ENCODE results near the gene HYKK. TPM values are rescaled to one million over a fixed set of nuclear protein-coding genes. Genes with fewer than 3 reads are reported as not detected.
A peak's percentile ranks its signal among the peaks of the same experiment; 100 is the strongest.

Gene HYKK
- total and polyA plus RNA-seq, 2 of the 13 experiments (the other 11 are each of a cell fraction or from before 2014, with no cell fraction given) = 3.5 to 5.4 TPM

DNA sequence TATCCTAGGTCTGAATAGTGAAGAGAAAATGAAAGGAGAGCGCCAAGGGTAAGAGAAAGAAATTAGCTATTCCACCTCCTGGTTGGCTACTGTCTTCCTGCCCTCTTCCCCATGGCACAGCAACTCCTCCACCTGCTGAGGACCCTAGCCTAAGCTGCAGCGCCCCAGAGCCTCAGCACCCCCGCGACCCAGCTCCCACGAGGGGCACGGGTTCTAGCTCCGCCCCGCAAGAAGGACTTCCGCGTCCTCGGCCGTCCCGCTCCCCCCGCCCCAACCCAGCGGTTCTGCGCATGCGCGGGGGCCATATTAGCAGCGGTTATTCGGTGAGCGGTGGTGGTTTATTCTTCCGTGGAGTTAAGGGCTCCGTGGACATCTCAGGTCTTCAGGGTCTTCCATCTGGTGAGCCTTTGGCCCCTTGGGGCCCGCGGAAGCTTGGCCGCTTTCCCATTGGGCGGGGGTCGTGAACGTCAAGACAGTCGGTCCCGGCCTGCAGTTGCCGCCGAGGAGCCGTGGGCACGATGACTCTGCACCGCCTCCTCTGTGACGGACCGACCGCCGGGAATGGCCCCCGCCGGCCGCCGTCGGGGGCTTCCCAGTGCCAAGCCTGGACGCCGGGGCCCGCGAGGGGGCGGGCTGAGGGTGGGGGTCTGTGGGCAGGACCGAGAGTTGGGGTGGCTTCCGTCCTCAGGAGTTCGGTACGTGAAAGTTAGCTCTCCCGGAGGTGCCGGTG, 32.9 kb downstream of the HYKK start, which contains the start of gene PSMA4 (continued):
- no peak for TF ChIP-seq NFAT5 (CRISPR knock-in tag; IDR thresholded peaks at IDR 0.05)
- no peak for TF ChIP-seq RFX1 (IDR thresholded peaks at IDR 0.05)
- TF ChIP-seq, protein P1, sequence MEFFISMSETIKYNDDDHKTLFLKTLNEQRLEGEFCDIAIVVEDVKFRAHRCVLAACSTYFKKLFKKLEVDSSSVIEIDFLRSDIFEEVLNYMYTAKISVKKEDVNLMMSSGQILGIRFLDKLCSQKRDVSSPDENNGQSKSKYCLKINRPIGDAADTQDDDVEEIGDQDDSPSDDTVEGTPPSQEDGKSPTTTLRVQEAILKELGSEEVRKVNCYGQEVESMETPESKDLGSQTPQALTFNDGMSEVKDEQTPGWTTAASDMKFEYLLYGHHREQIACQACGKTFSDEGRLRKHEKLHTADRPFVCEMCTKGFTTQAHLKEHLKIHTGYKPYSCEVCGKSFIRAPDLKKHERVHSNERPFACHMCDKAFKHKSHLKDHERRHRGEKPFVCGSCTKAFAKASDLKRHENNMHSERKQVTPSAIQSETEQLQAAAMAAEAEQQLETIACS (CRISPR knock-in tag; IDR thresholded peaks at IDR 0.05) = no peak
- TF ChIP-seq ZC3H13 (CRISPR knock-in tag; IDR thresholded peaks at IDR 0.05) = peak; percentile 84; the same call in 1 of the 2 replicates
- TF ChIP-seq GMEB2 (CRISPR knock-in tag; IDR thresholded peaks at IDR 0.05; ENCODE audit: low read depth) = peak; percentile 9; the same call in 1 of the 2 replicates
- TF ChIP-seq ZNF879 (CRISPR knock-in tag; IDR thresholded peaks at IDR 0.05) = peak; percentile 31; the same call in 1 of the 2 replicates
- TF ChIP-seq XBP1 (CRISPR knock-in tag; IDR thresholded peaks at IDR 0.05) = no peak
- TF ChIP-seq ZNF44 (CRISPR knock-in tag; IDR thresholded peaks at IDR 0.05) = no peak
- peak; percentile 78; the same call in 1 of the 2 replicates for TF ChIP-seq MYPOP (CRISPR knock-in tag; IDR thresholded peaks at IDR 0.05)
- TF ChIP-seq ZFX (CRISPR knock-in tag; IDR thresholded peaks at IDR 0.05; ENCODE audit: low read depth) = peak; percentile 92
- no peak for TF ChIP-seq ZFP36L2 (CRISPR knock-in tag; IDR thresholded peaks at IDR 0.05)
- TF ChIP-seq ZNF180 (CRISPR knock-in tag; IDR thresholded peaks at IDR 0.05; ENCODE audit: borderline replicate concordance, low read depth) = no peak
- no peak for TF ChIP-seq E2F1 (CRISPR knock-in tag; IDR thresholded peaks at IDR 0.05)
- TF ChIP-seq, protein P2, sequence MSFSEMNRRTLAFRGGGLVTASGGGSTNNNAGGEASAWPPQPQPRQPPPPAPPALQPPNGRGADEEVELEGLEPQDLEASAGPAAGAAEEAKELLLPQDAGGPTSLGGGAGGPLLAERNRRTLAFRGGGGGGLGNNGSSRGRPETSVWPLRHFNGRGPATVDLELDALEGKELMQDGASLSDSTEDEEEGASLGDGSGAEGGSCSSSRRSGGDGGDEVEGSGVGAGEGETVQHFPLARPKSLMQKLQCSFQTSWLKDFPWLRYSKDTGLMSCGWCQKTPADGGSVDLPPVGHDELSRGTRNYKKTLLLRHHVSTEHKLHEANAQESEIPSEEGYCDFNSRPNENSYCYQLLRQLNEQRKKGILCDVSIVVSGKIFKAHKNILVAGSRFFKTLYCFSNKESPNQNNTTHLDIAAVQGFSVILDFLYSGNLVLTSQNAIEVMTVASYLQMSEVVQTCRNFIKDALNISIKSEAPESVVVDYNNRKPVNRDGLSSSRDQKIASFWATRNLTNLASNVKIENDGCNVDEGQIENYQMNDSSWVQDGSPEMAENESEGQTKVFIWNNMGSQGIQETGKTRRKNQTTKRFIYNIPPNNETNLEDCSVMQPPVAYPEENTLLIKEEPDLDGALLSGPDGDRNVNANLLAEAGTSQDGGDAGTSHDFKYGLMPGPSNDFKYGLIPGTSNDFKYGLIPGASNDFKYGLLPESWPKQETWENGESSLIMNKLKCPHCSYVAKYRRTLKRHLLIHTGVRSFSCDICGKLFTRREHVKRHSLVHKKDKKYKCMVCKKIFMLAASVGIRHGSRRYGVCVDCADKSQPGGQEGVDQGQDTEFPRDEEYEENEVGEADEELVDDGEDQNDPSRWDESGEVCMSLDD (CRISPR knock-in tag; IDR thresholded peaks at IDR 0.05; ENCODE audit: borderline replicate concordance) = peak; percentile 70
- peak; percentile 76 for TF ChIP-seq SP4 (CRISPR knock-in tag; IDR thresholded peaks at IDR 0.05)
- TF ChIP-seq ZMYM3 (CRISPR knock-in tag; IDR thresholded peaks at IDR 0.05) = no peak

All from HepG2 (cell line).